GM12865 (cell line): ENCODE measurements around the gene TMTC3.

Experiments
- DNase-seq: peaks from one replicate; pipeline ENCODE4 v3.0.0; 2010; ENCODE audit warnings: low read depth
- H3K4me3 ChIP-seq: 2 replicates; pipeline ENCODE4 v1.5.1; 2011; ENCODE audit warnings: mild to moderate bottlenecking, low read depth, low read length, control low read depth
- TF ChIP-seq, protein P1 (sequence below): IDR thresholded peaks from 2 replicates; pipeline ENCODE4 v1.5.1; 2011; ENCODE audit warnings: low read length, control low read depth, low read depth, inconsistent platforms; ENCODE audit not compliant: insufficient read depth; ENCODE audit errors: missing control alignments

The TMTC3 gene

DNA sequence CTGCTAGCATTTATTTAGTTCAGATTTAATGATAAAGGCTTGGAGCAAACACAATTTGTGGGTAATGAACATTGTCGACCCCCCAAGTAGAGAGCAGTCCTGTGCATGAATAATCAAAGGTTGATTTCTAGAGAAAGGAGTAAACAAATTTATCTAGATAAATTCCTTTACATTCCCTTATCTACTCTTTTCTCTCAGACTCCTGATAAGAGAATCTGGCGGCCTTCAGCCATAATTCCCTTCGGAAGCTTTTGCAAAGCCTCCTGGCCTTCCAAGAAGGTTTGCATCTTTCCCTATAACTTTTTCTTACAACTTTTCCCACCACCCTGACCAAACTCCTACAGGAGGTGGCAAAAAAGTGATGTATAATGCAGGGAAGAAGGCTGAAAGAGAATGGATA lies 42.1 kb downstream of the TMTC3 start:
- DNase-seq: no peak
- no peak overlapping the region for H3K4me3 ChIP-seq
- TF ChIP-seq, protein P1, sequence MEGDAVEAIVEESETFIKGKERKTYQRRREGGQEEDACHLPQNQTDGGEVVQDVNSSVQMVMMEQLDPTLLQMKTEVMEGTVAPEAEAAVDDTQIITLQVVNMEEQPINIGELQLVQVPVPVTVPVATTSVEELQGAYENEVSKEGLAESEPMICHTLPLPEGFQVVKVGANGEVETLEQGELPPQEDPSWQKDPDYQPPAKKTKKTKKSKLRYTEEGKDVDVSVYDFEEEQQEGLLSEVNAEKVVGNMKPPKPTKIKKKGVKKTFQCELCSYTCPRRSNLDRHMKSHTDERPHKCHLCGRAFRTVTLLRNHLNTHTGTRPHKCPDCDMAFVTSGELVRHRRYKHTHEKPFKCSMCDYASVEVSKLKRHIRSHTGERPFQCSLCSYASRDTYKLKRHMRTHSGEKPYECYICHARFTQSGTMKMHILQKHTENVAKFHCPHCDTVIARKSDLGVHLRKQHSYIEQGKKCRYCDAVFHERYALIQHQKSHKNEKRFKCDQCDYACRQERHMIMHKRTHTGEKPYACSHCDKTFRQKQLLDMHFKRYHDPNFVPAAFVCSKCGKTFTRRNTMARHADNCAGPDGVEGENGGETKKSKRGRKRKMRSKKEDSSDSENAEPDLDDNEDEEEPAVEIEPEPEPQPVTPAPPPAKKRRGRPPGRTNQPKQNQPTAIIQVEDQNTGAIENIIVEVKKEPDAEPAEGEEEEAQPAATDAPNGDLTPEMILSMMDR: no peak

DNA sequence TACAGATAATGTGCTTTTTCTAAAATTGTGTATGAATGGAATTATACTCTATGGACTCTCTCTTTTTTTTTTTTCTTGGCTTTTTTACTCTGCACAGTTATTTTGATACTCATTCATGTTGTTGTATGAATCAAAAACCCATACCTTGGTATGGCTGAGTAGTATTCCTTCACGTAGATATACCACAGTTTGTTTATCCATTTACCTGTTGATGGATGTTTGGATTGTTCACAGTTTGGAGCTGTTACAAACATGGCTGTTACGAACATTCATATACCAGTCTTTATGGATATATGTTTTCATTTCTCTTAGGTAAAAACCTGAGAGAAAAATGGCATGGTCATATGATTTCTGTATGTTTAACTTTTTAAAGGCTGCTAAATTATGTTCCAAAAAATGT lies 43.2 kb downstream of the TMTC3 start:
- DNase-seq: no peak
- no peak overlapping the region for H3K4me3 ChIP-seq
- TF ChIP-seq, protein P1: no peak

DNA sequence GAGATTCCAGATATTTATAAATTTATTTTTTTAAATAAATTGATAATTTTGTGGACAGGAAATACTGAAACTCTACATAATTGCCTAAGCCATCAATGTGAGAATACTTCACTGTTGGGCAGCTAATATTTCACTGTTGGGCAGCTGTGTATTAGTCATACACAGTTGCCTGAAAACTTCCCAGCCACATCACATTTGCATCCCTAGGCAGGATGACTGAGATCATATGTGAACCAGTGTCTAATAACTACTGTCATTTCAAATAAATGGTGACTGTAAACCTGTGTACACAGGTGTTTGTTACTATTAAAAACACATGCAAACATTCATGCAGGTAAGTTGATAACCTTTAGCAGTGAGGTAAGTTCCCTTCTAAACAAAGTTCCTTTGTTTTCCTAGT lies 43.9 kb downstream of the TMTC3 start:
- H3K4me3 ChIP-seq: no peak overlapping the region
- TF ChIP-seq, protein P1: no peak
- DNase-seq: peak; percentile 9

DNA sequence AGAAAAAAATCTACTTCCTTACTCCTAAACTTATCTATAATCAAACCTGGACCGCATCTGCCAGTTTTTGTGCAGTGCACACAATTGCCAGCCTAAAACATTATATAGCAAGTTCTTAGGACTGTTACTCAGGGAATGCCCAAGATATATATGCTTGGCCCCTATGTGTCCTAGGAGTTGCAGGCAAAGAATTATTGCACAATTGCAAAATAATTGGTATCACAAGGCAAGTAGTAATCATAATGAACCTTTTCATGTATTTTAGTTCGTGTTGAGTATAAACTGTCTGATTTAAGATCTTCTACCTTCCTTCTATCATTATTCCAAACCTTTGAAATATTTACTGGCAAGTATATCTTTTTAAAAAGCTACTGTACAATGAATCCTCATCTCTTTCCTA lies 45.5 kb downstream of the TMTC3 start:
- TF ChIP-seq, protein P1: no peak
- H3K4me3 ChIP-seq: no peak overlapping the region
- no peak for DNase-seq

DNA sequence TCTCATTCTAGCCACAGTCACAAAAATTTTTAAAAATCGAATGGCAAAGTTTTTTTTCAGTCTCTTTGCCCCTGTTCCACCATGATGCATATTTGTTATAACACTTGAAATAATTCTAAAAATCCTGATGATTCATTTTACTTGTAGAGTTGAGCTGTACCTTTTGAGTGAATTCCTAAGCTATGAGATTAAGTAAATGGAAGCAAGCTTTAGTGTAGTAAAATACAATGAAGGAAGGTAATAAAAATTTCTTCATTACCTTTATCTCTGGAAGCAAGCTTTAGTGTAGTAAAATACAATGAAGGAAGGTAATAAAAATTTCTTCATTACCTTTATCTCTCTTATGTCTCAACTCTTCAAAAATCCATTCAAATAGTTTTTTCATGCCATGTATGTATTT lies 46.1 kb downstream of the TMTC3 start:
- TF ChIP-seq, protein P1: no peak
- no peak overlapping the region for H3K4me3 ChIP-seq
- DNase-seq: no peak

DNA sequence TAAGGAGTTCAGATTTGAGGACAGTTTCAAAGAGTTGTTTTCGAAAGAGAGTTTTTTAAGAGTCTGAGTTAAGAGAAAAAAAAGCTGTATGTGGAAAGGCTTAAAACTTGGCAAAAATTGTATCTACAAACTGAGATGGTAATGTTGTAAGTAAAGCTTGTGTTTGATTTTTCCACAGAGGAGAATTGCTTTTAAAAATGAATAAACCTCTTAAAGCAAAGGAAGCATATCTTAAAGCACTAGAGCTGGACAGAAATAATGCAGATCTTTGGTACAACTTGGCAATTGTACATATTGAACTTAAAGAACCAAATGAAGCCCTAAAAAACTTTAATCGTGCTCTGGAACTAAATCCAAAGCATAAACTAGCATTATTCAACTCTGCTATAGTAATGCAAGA lies 50.3 kb downstream of the TMTC3 start:
- no peak overlapping the region for H3K4me3 ChIP-seq
- TF ChIP-seq, protein P1: no peak
- DNase-seq: no peak

DNA sequence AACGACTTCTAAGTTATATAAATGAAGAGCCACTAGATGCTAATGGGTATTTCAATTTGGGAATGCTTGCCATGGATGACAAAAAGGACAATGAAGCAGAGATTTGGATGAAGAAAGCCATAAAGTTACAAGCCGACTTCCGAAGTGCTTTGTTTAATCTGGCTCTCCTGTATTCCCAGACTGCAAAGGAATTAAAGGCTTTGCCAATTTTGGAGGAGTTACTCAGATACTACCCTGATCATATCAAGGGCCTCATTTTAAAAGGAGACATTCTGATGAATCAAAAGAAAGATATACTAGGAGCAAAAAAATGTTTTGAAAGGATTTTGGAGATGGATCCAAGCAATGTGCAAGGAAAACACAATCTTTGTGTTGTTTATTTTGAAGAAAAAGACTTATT lies 52.8 kb downstream of the TMTC3 start:
- no peak overlapping the region for H3K4me3 ChIP-seq
- no peak for DNase-seq
- TF ChIP-seq, protein P1: no peak
